ENCODE data around the gene DHX9. TPM values are rescaled to one million over a fixed set of nuclear protein-coding genes. Genes with fewer than 3 reads are reported as not detected.

Gene DHX9
- total and polyA plus RNA-seq, 10 of the 15 experiments (the other 5 are each of a cell fraction or from before 2014, with no cell fraction given): 90.7 to 234 (median 217) TPM

GRCh38 chr1:182845379-182845778 lies 6.2 kb downstream of the DHX9 start:
- Histone ChIP-seq H3K4me3 (no peak overlapping the region), H3K79me2 (ENCODE audit: control insufficient read depth, insufficient read depth, low read length) (peaks cover 100% of the 10 kb centered on the region), H3K4me1 (ENCODE audit: control insufficient read depth, insufficient read depth, low read length) (peaks cover 15% of the 10 kb centered on the region), H3K9ac (ENCODE audit: control insufficient read depth, insufficient read depth, low read length) (no peak overlapping the region), H3K4me2 (ENCODE audit: control insufficient read depth, insufficient read depth) (peak overlapping the region; percentile 38), H4K20me1 (ENCODE audit: control insufficient read depth, insufficient read depth) (peaks cover 26% of the 10 kb centered on the region), H2AFZ (ENCODE audit: control insufficient read depth, low read depth, low read length) (no peak overlapping the region), H3K27me3 (replicated peaks in 1 of 2; ENCODE audit: control insufficient read depth in 2 of 2, insufficient read depth in 2 of 2, low read length in 1 of 2) (no peaks in the 10 kb centered on the region), H3K36me3 (ENCODE audit: control insufficient read depth in 2 of 2, insufficient read depth in 2 of 2, low read length in 1 of 2) (peaks cover 10 to 36% of the 10 kb centered on the region in 2 experiments), H3K9me3 (replicated peaks; ENCODE audit: control insufficient read depth, insufficient read depth, low read length) (no peaks in the 10 kb centered on the region), H3K27ac (ENCODE audit: control insufficient read depth, insufficient read depth) (no peak overlapping the region)
- ChIA-PET RAD21 (ENCODE audit: unreplicated experiment) (no interaction called here), SMC1A (ENCODE audit: uncharacterized antibody, unreplicated experiment) (interaction anchor here (0.8 to 1.7 kb wide), 2 partner anchors 32 to 257 kb away, joined by 3 read pairs; no protein-coding TSS in a partner anchor), POLR2A (no interaction called here), CTCF (no interaction called here)
- DNase-seq (ENCODE audit: low read depth, low spot score) (no peak), FAIRE-seq (no peak), ATAC-seq (peak; percentile 8)
- in situ Hi-C loops (cut with MboI) (no loop called here), intact Hi-C loops (cut with micrococcal nuclease; ENCODE audit: unreplicated experiment) (loop anchor here (5.0 kb wide), 1 partner anchor 42 kb away; no protein-coding TSS in a partner anchor)
- WGBS (ENCODE audit: insufficient coverage, insufficient replicate concordance, low lambda C conversion rate, missing lambda C conversion rate): 94% methylated on average over 1 of the region's 1 CpG
- BruUV-seq (replicated peaks): no TSS peak
- TF ChIP-seq POLR2AphosphoS5 (IDR thresholded peaks at IDR 0.05; ENCODE audit: low read length) (no peak), NRF1 (conservative IDR thresholded peaks at IDR 0.05; ENCODE audit: low read depth, low read length) (no peak), PAX5 (IDR thresholded peaks at IDR 0.05; ENCODE audit: borderline replicate concordance, low read depth, low read length) (no peak), SP1 (IDR thresholded peaks at IDR 0.05; ENCODE audit: low read depth, low read length) (no peak), ESRRA (IDR thresholded peaks at IDR 0.05; ENCODE audit: low read length) (no peak)

- in situ Hi-C loops (cut with MboI) (no loop called here), intact Hi-C loops (cut with micrococcal nuclease; ENCODE audit: unreplicated experiment) (loop anchor here (5.0 kb wide), 1 partner anchor 41 kb away; no protein-coding TSS in a partner anchor)
- RAD21 ChIA-PET (ENCODE audit: unreplicated experiment): no interaction called here
- SMC1A ChIA-PET (ENCODE audit: uncharacterized antibody, unreplicated experiment): interaction anchor here (0.8 to 1.7 kb wide), 3 partner anchors 16 to 258 kb away, joined by 3 read pairs; no protein-coding TSS in a partner anchor
- Histone ChIP-seq H3K4me1 (ENCODE audit: control insufficient read depth, insufficient read depth, low read length) (peaks cover 15% of the 10 kb centered on the region), H3K27ac (ENCODE audit: control insufficient read depth, insufficient read depth) (no peak overlapping the region), H3K9me3 (replicated peaks; ENCODE audit: control insufficient read depth, insufficient read depth, low read length) (no peaks in the 10 kb centered on the region), H4K20me1 (ENCODE audit: control insufficient read depth, insufficient read depth) (peaks cover 23% of the 10 kb centered on the region), H3K4me3 (no peak overlapping the region), H3K9ac (ENCODE audit: control insufficient read depth, insufficient read depth, low read length) (no peak overlapping the region), H3K27me3 (replicated peaks in 1 of 2; ENCODE audit: control insufficient read depth in 2 of 2, insufficient read depth in 2 of 2, low read length in 1 of 2) (no peaks in the 10 kb centered on the region), H3K4me2 (ENCODE audit: control insufficient read depth, insufficient read depth) (peak overlapping the region; percentile 38; the same call in 1 of the 2 replicates), H2AFZ (ENCODE audit: control insufficient read depth, low read depth, low read length) (no peak overlapping the region), H3K36me3 (ENCODE audit: control insufficient read depth in 2 of 2, insufficient read depth in 2 of 2, low read length in 1 of 2) (peaks cover 12 to 41% of the 10 kb centered on the region in 2 experiments), H3K79me2 (ENCODE audit: control insufficient read depth, insufficient read depth, low read length) (peaks cover 100% of the 10 kb centered on the region)
- DNase-seq (ENCODE audit: low read depth, low spot score): no peak
- POLR2A ChIA-PET: no interaction called here
- CTCF ChIA-PET: interaction anchor here (1.6 kb wide), 1 partner anchor 59 kb away, joined by 5 read pairs; no protein-coding TSS in a partner anchor
- WGBS (ENCODE audit: insufficient coverage, insufficient replicate concordance, low lambda C conversion rate, missing lambda C conversion rate): 69% methylated on average over 5 of the region's 5 CpGs
- no peak; the same call in 2 of the 3 replicates for ATAC-seq
- no TSS peak for BruUV-seq (replicated peaks)
- FAIRE-seq: no peak
- TF ChIP-seq ZNF217 (IDR thresholded peaks at IDR 0.05) (no peak), ASH2L (IDR thresholded peaks at IDR 0.05; ENCODE audit: borderline replicate concordance, low read depth) (no peak), SMAD5 (IDR thresholded peaks at IDR 0.05; ENCODE audit: low read depth) (no peak), REST (IDR thresholded peaks at IDR 0.05; ENCODE audit: low read depth, low read length) (no peak), E2F4 (IDR thresholded peaks at IDR 0.05; ENCODE audit: low read depth, low read length) (no peak), RCOR1 (conservative IDR thresholded peaks at IDR 0.05; ENCODE audit: low read depth, low read length) (no peak), RAD51 (IDR thresholded peaks at IDR 0.05) (no peak), RAD21 (IDR thresholded peaks at IDR 0.05; ENCODE audit: insufficient read depth, low read depth, low read length) (no peak), MEF2B (IDR thresholded peaks at IDR 0.05; ENCODE audit: partially characterized antibody, poor library complexity, severe bottlenecking) (no peak), NR2C2 (IDR thresholded peaks at IDR 0.05; ENCODE audit: borderline replicate concordance, control insufficient read depth, insufficient read length, low read depth) (no peak)
Observed at GRCh38 chr1:182845894-182846293, 6.7 kb downstream of the DHX9 start.
